SU-DHL-6 (cell line): ENCODE measurements around the gene NSD1.

Experiments used
- EZH2phosphoT487 ChIP-seq: fragments of 200-600 bp; sonication (generic), shearing (Covaris generic); conservative IDR thresholded peaks from 2 replicates; pipeline ENCODE4 v1.6.1; 2018; ENCODE audit warnings: mild to moderate bottlenecking, antibody characterized with exemption, low read length, moderate library complexity, mixed read lengths
- TF ChIP-seq, protein P1 (sequence below): fragments of 200-600 bp; sonication (generic); IDR thresholded peaks from one replicate; pipeline ENCODE4 v1.5.1; 2017; ENCODE audit warnings: antibody characterized with exemption, mild to moderate bottlenecking, low read length, moderate library complexity; ENCODE audit not compliant: insufficient read depth, poor library complexity, severe bottlenecking

DNA sequence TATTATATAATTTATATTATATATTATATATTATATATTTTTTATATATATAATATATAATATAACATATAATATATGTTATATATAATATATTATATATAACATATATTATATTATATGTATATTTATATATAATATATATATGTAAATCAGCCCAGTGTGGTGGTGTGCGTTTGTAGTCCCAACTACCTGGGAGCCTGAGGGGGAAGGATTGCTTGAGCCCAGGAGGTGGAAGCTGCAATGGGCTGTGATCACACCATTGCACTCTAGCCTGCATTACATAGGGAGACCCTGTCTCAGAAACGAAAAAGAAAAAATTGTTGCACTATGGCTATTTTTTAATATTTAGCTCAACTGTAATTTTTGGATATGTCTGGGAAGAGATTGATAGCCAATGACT, 52.4 kb downstream of the NSD1 start:
- TF ChIP-seq, protein P1, sequence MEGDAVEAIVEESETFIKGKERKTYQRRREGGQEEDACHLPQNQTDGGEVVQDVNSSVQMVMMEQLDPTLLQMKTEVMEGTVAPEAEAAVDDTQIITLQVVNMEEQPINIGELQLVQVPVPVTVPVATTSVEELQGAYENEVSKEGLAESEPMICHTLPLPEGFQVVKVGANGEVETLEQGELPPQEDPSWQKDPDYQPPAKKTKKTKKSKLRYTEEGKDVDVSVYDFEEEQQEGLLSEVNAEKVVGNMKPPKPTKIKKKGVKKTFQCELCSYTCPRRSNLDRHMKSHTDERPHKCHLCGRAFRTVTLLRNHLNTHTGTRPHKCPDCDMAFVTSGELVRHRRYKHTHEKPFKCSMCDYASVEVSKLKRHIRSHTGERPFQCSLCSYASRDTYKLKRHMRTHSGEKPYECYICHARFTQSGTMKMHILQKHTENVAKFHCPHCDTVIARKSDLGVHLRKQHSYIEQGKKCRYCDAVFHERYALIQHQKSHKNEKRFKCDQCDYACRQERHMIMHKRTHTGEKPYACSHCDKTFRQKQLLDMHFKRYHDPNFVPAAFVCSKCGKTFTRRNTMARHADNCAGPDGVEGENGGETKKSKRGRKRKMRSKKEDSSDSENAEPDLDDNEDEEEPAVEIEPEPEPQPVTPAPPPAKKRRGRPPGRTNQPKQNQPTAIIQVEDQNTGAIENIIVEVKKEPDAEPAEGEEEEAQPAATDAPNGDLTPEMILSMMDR = no peak
- TF ChIP-seq EZH2phosphoT487 = no peak
